Activated CD4-positive, alpha-beta T cell treated with anti-CD3 and anti-CD28 coated beads, Interleukin-2, amount 10 ng/mL, durations not matched to agents 24 days and 14 days (primary cell): ENCODE results near the gene GRIFIN. TPM values are rescaled to one million over a fixed set of nuclear protein-coding genes. Genes with fewer than 3 reads are reported as not detected.
A peak's percentile ranks its signal among the peaks of the same experiment; 100 is the strongest.

ENCODE experiments used
- DNase-seq: peaks from one replicate; pipeline ENCODE4 v3.0.0; 2022
- H3K27ac Mint-ChIP-seq: one replicate; pipeline ENCODE4 v1.8.0; 2022; ENCODE audit warnings: mild to moderate bottlenecking, mixed read lengths
- H3K27me3 Mint-ChIP-seq: one replicate; pipeline ENCODE4 v1.8.0; 2022; ENCODE audit warnings: mixed read lengths
- H3K36me3 Mint-ChIP-seq: one replicate; pipeline ENCODE4 v1.8.0; 2022; ENCODE audit warnings: low read depth, mild to moderate bottlenecking, mixed read lengths
- H3K4me1 Mint-ChIP-seq: one replicate; pipeline ENCODE4 v1.8.0; 2021; ENCODE audit warnings: mixed read lengths
- H3K4me3 Mint-ChIP-seq: one replicate; pipeline ENCODE4 v1.8.0; 2022; ENCODE audit warnings: mild to moderate bottlenecking, moderate library complexity, mixed read lengths
- H3K9me3 Mint-ChIP-seq: one replicate; pipeline ENCODE4 v1.8.0; 2021; ENCODE audit warnings: mixed read lengths
- intact Hi-C: fragments of 100-400 bp; cut with micrococcal nuclease; formaldehyde crosslinking; loops from one replicate; pipeline ENCODE4 v1.15.1; 2023
- total RNA-seq: library from RNA; stranded (reverse); gene quantifications from 2 replicates; pipeline ENCODE4 v1.2.3, GENCODE V29; 2022

The GRIFIN gene
- total RNA-seq, result not detected in 2 replicates

GRCh38 chr7:2476298-2476697 is at the start of gene GRIFIN:
GRIFIN (minus strand) TSS chr7:2476398; CDS start chr7:2476383, 15 bp downstream.
- Mint-ChIP-seq H3K4me1 (peaks cover 3% of the 10 kb centered on the region), H3K27ac (no peak within 1 kb of the TSS), H3K27me3 (peaks cover 2% of the 10 kb centered on the region), H3K4me3 (no peak within 1 kb of the TSS), H3K36me3 (no peaks in the 10 kb centered on the region), H3K9me3 (no peaks in the 10 kb centered on the region)
- no peak for DNase-seq
- intact Hi-C loops, result loop anchor here (5.0 kb wide), 1 partner anchor 46 kb away; no protein-coding TSS in a partner anchor

- H3K27ac Mint-ChIP-seq, result no peak overlapping the region
- peaks cover 25% of the 10 kb centered on the region for H3K36me3 Mint-ChIP-seq
- H3K4me3 Mint-ChIP-seq, result no peak overlapping the region
- no peak for DNase-seq
- H3K4me1 Mint-ChIP-seq, result peaks cover 54% of the 10 kb centered on the region
- intact Hi-C loops, result loop anchor here (5.0 kb wide), 3 partner anchors 48 to 187 kb away; partner anchors contain the start of genes CHST12 and GRIFIN
- no peaks in the 10 kb centered on the region for H3K27me3 Mint-ChIP-seq
- no peaks in the 10 kb centered on the region for H3K9me3 Mint-ChIP-seq
These were observed 48.8 kb upstream of the GRIFIN start for GRCh38 chr7:2524808-2525657.

- peaks cover 24% of the 10 kb centered on the region for H3K36me3 Mint-ChIP-seq
- H3K27ac Mint-ChIP-seq, result no peak overlapping the region
- H3K9me3 Mint-ChIP-seq, result no peaks in the 10 kb centered on the region
- peaks cover 48% of the 10 kb centered on the region for H3K4me1 Mint-ChIP-seq
- intact Hi-C loops, result loop anchor here (2.0 to 5.0 kb wide), 4 partner anchors 15 to 188 kb away; partner anchors contain the start of genes CHST12 and GRIFIN
- no peaks in the 10 kb centered on the region for H3K27me3 Mint-ChIP-seq
- H3K4me3 Mint-ChIP-seq, result no peak overlapping the region
- DNase-seq, result no peak
These were observed 48.0 kb upstream of the GRIFIN start for GRCh38 chr7:2523941-2524807.

- H3K36me3 Mint-ChIP-seq, result peaks cover 24% of the 10 kb centered on the region
- intact Hi-C loops, result loop anchor here (2.0 to 5.0 kb wide), 4 partner anchors 15 to 189 kb away; partner anchors contain the start of genes CHST12 and GRIFIN
- H3K27me3 Mint-ChIP-seq, result no peaks in the 10 kb centered on the region
- H3K27ac Mint-ChIP-seq, result no peak overlapping the region
- H3K9me3 Mint-ChIP-seq, result no peaks in the 10 kb centered on the region
- peak overlapping the region; percentile 97 for H3K4me3 Mint-ChIP-seq
- peaks cover 42% of the 10 kb centered on the region for H3K4me1 Mint-ChIP-seq
- DNase-seq, result no peak
These were observed 47.3 kb upstream of the GRIFIN start for GRCh38 chr7:2523461-2523936.

GRCh38 chr7:2522780-2523433 is 46.7 kb upstream of the GRIFIN start:
- H3K27ac Mint-ChIP-seq, result peak overlapping the region; percentile 93
- peak overlapping the region; percentile 97 for H3K4me3 Mint-ChIP-seq
- H3K36me3 Mint-ChIP-seq, result peaks cover 21% of the 10 kb centered on the region
- intact Hi-C loops, result loop anchor here (1.0 to 5.0 kb wide), 7 partner anchors 7 to 189 kb away; partner anchors contain the start of genes BRAT1, CHST12 and GRIFIN
- DNase-seq, result peak; percentile 80
- H3K27me3 Mint-ChIP-seq, result peaks cover 2% of the 10 kb centered on the region
- peaks cover 38% of the 10 kb centered on the region for H3K4me1 Mint-ChIP-seq
- no peaks in the 10 kb centered on the region for H3K9me3 Mint-ChIP-seq

- peaks cover 19% of the 10 kb centered on the region for H3K36me3 Mint-ChIP-seq
- H3K4me3 Mint-ChIP-seq, result peak overlapping the region; percentile 97
- H3K4me1 Mint-ChIP-seq, result peaks cover 38% of the 10 kb centered on the region
- peak; percentile 90 for DNase-seq
- H3K9me3 Mint-ChIP-seq, result no peaks in the 10 kb centered on the region
- H3K27me3 Mint-ChIP-seq, result peaks cover 7% of the 10 kb centered on the region
- peak overlapping the region; percentile 93 for H3K27ac Mint-ChIP-seq
- intact Hi-C loops, result loop anchor here (1.0 to 5.0 kb wide), 7 partner anchors 8 to 190 kb away; partner anchors contain the start of genes BRAT1, CHST12 and GRIFIN
These were observed 45.9 kb upstream of the GRIFIN start for GRCh38 chr7:2521952-2522591.

- DNase-seq, result no peak
- peaks cover 17% of the 10 kb centered on the region for H3K36me3 Mint-ChIP-seq
- H3K9me3 Mint-ChIP-seq, result no peaks in the 10 kb centered on the region
- peaks cover 7% of the 10 kb centered on the region for H3K27me3 Mint-ChIP-seq
- peak overlapping the region; percentile 93 for H3K27ac Mint-ChIP-seq
- peak overlapping the region; percentile 97 for H3K4me3 Mint-ChIP-seq
- H3K4me1 Mint-ChIP-seq, result peaks cover 37% of the 10 kb centered on the region
- intact Hi-C loops, result loop anchor here (5.0 kb wide), 3 partner anchors 44 to 191 kb away; partner anchors contain the start of genes CHST12 and GRIFIN
These were observed 45.1 kb upstream of the GRIFIN start for GRCh38 chr7:2521341-2521745.

- Mint-ChIP-seq H3K4me3 (peak overlapping the region; percentile 97), H3K9me3 (no peaks in the 10 kb centered on the region), H3K27ac (peak overlapping the region; percentile 91), H3K36me3 (peaks cover 14% of the 10 kb centered on the region), H3K27me3 (peaks cover 7% of the 10 kb centered on the region), H3K4me1 (peaks cover 36% of the 10 kb centered on the region)
- intact Hi-C loops, result loop anchor here (5.0 kb wide), 3 partner anchors 44 to 191 kb away; partner anchors contain the start of genes CHST12 and GRIFIN
- DNase-seq, result peak; percentile 72
These were observed 44.6 kb upstream of the GRIFIN start for GRCh38 chr7:2520761-2521290.

- peaks cover 12% of the 10 kb centered on the region for H3K36me3 Mint-ChIP-seq
- no peaks in the 10 kb centered on the region for H3K9me3 Mint-ChIP-seq
- H3K4me3 Mint-ChIP-seq, result peak overlapping the region; percentile 97
- peaks cover 7% of the 10 kb centered on the region for H3K27me3 Mint-ChIP-seq
- H3K27ac Mint-ChIP-seq, result peak overlapping the region; percentile 91
- intact Hi-C loops, result loop anchor here (5.0 kb wide), 3 partner anchors 43 to 192 kb away; partner anchors contain the start of genes CHST12 and GRIFIN
- DNase-seq, result peak; percentile 82
- peaks cover 35% of the 10 kb centered on the region for H3K4me1 Mint-ChIP-seq
These were observed 44.0 kb upstream of the GRIFIN start for GRCh38 chr7:2520131-2520760.

- intact Hi-C loops, result loop anchor here (1.0 to 5.0 kb wide), 2 partner anchors 8 to 167 kb away; partner anchors contain the start of gene EIF3B
- Mint-ChIP-seq H3K27me3 (peaks cover 7% of the 10 kb centered on the region), H3K4me1 (peaks cover 35% of the 10 kb centered on the region), H3K4me3 (peak within 1 kb of the TSS; percentile 97), H3K36me3 (peaks cover 12% of the 10 kb centered on the region), H3K9me3 (no peaks in the 10 kb centered on the region), H3K27ac (peak within 1 kb of the TSS; percentile 91)
- DNase-seq, result peak; percentile 96
These were observed 43.1 kb upstream of the GRIFIN start, which contains the start of gene LFNG for GRCh38 chr7:2519119-2519930. LFNG (plus strand) TSS chr7:2519774; CDS start chr7:2519862, 88 bp downstream.

- Mint-ChIP-seq H3K4me1 (peaks cover 35% of the 10 kb centered on the region), H3K9me3 (no peaks in the 10 kb centered on the region), H3K4me3 (peak overlapping the region; percentile 75), H3K27ac (peak overlapping the region; percentile 63), H3K27me3 (peaks cover 7% of the 10 kb centered on the region), H3K36me3 (peaks cover 12% of the 10 kb centered on the region)
- no peak for DNase-seq
- intact Hi-C loops, result loop anchor here (1.0 to 5.0 kb wide), 2 partner anchors 7 to 166 kb away; partner anchors contain the start of gene EIF3B
These were observed 42.5 kb upstream of the GRIFIN start for GRCh38 chr7:2518737-2519118.
